Omental fat pad (tissue), 4 donors: ENCODE results near the gene NT5DC4. TPM values are rescaled to one million over a fixed set of nuclear protein-coding genes. Genes with fewer than 3 reads are reported as not detected.
A peak's percentile ranks its signal among the peaks of the same experiment; 100 is the strongest.

Experiments used
- ATAC-seq: fragments of 150-250 bp; one replicate; pipeline ENCODE4 v1.9.1; 2016; ENCODE audit warnings: mild to moderate bottlenecking, moderate library complexity; ENCODE audit not compliant: low FRiP score
- DNase-seq: peaks from one replicate; pipeline ENCODE4 v3.0.0-alpha.2; 2019; ENCODE audit warnings: low spot score
- CTCF ChIP-seq, 3 donors: fragments of 450-650 bp; IDR thresholded peaks; one replicate each; pipeline ENCODE4 v1.5.1; 2016 to 2017; ENCODE audit warnings: antibody characterized with exemption in 3 of 3, mild to moderate bottlenecking in 3 of 3, moderate library complexity in 2 of 3
- total RNA-seq, 4 donors: library from RNA; depleted of rRNA; stranded (reverse); fragments of >200 nt; gene quantifications; one replicate each; pipeline ENCODE4 v1.1.0, GENCODE V29; 2016

The NT5DC4 gene
- total RNA-seq, 4 donors from 2014 or later, result 0.56 TPM; not detected in 3

- TF ChIP-seq CTCF (IDR thresholded peaks at IDR 0.05), result no peak
- peak; percentile 42 for ATAC-seq
- DNase-seq, result no peak
Measured at GRCh38 chr2:112690853-112691401, 29.9 kb upstream of the NT5DC4 start.

GRCh38 chr2:112691881-112692281 is 28.9 kb upstream of the NT5DC4 start:
- no peak for ATAC-seq
- DNase-seq, result no peak
- TF ChIP-seq CTCF (IDR thresholded peaks at IDR 0.05), result no peak

- DNase-seq (no peak), ATAC-seq (peak; percentile 90)
- TF ChIP-seq CTCF (IDR thresholded peaks at IDR 0.05), result no peak
Measured at GRCh38 chr2:112692495-112692911, 28.3 kb upstream of the NT5DC4 start.

- DNase-seq (no peak), ATAC-seq (peak; percentile 31)
- no peak for TF ChIP-seq CTCF (IDR thresholded peaks at IDR 0.05)
Measured at GRCh38 chr2:112692918-112693317, 27.9 kb upstream of the NT5DC4 start.

GRCh38 chr2:112693596-112693995 is 27.2 kb upstream of the NT5DC4 start:
- DNase-seq, result no peak
- ATAC-seq, result no peak
- no peak for TF ChIP-seq CTCF (IDR thresholded peaks at IDR 0.05)

GRCh38 chr2:112694182-112694581 is 26.6 kb upstream of the NT5DC4 start:
- TF ChIP-seq CTCF (IDR thresholded peaks at IDR 0.05), result no peak
- ATAC-seq (no peak), DNase-seq (no peak)

- TF ChIP-seq CTCF (IDR thresholded peaks at IDR 0.05), result no peak
- ATAC-seq, result no peak
- no peak for DNase-seq
Measured at GRCh38 chr2:112698834-112699515, 21.8 kb upstream of the NT5DC4 start.
